Heart right ventricle (tissue), 16 donors: ENCODE data around the gene PCARE. TPM values are rescaled to one million over a fixed set of nuclear protein-coding genes. Genes with fewer than 3 reads are reported as not detected.

Experiments
- ATAC-seq, 8 donors: fragments of 200-7000 bp; cut with Tn5 transposase; one replicate each; pipeline ENCODE4 v1.9.1; 2020; ENCODE audit warnings: mild to moderate bottlenecking in 8 of 8, moderate library complexity in 8 of 8, moderate number of reproducible peaks in 1 of 8
- DNase-seq, 2 donors: peaks; one replicate each; pipeline ENCODE4 v3.0.0-alpha.2; 2020
- H3K27ac ChIP-seq, 10 donors: fragments of 200-600 bp; sonication (generic) in 2 of 10; one replicate each; pipeline versions ENCODE4 v1.5.0 to v1.8.0; 2020 to 2022; ENCODE audit warnings: mild to moderate bottlenecking in 3 of 10
- H3K27me3 ChIP-seq, 7 donors: fragments of 200-600 bp; one replicate each; pipeline ENCODE4 v1.8.0; 2021 to 2022; ENCODE audit warnings: mild to moderate bottlenecking in 2 of 7
- H3K36me3 ChIP-seq, 9 donors: fragments of 200-600 bp; sonication (generic) in 1 of 9; one replicate each; pipeline versions ENCODE4 v1.5.0 to v1.8.0; 2020 to 2022; ENCODE audit warnings: mild to moderate bottlenecking in 2 of 9
- H3K4me1 ChIP-seq, 9 donors: fragments of 200-600 bp; sonication (generic) in 1 of 9; one replicate each; pipeline versions ENCODE4 v1.5.0 to v1.8.0; 2020 to 2022; ENCODE audit warnings: mild to moderate bottlenecking in 4 of 9
- H3K4me3 ChIP-seq, 10 donors: fragments of 200-600 bp; sonication (generic) in 2 of 10; one replicate each; pipeline versions ENCODE4 v1.5.0 to v1.8.0; 2020 to 2022; ENCODE audit warnings: mild to moderate bottlenecking in 7 of 10, moderate library complexity in 2 of 10
- H3K9me3 ChIP-seq, 11 donors: fragments of 200-600 bp in 10 of 11; sonication (generic) in 2 of 11; one replicate each; pipeline versions ENCODE4 v1.5.0 to v1.8.0; 2013 to 2022; ENCODE audit warnings: mild to moderate bottlenecking in 2 of 11, control low read depth in 1 of 11, moderate library complexity in 1 of 11
- WGBS, 2 donors: extraction: QIAGEN DNeasy Blood & Tissue Kit; methylation state at CpG; one replicate each; pipeline ENCODE4 v1.1.7; 2013; ENCODE audit warnings: inconsistent platforms in 1 of 2; 5-methylcytosine and 5-hydroxymethylcytosine counted together
- intact Hi-C, 10 donors: fragments of 100-400 bp; cut with DNase I; formaldehyde crosslinking; loops; one replicate each; pipeline versions ENCODE4 v1.11.1 to v1.14.2; 2022
- polyA plus RNA-seq, 2 donors: library from polyadenylated mRNA; stranded (reverse); fragments of 200-250 nt; gene quantifications; one replicate each; pipeline ENCODE4 v1.2.3, GENCODE V29; 2013
- total RNA-seq, 10 donors: library from RNA; stranded (reverse); fragmentation: NEBNext Ultra II Directional in 3 of 10; extraction: Animal tissue kit (Norgen Biotek cat#: 25700) in 3 of 10; gene quantifications; one replicate each; pipeline versions ENCODE4 v1.2.1 to v1.2.4, GENCODE V29; 2021 to 2023
- TF ChIP-seq, protein P1 (sequence below), 9 donors: fragments of 200-600 bp; sonication (generic) in 2 of 9; IDR thresholded peaks; one replicate each; pipeline versions ENCODE4 v1.5.0 to v1.8.0; 2021 to 2022; ENCODE audit warnings: antibody characterized with exemption in 9 of 9, mild to moderate bottlenecking in 5 of 9, moderate library complexity in 1 of 9
- donor health status: Arrhythmogenic right ventricular cardiomyopathy.
- donor health status: ischemic (EF 13 %, LVEDD 7.1; RV severe dilation, severe dysfunction).
- donor health status: healthy with polysubstance abuse.
- donor health status: DM: no; HTN: yes; CAD: no.
- donor health status: DM: no; HTN: no; CAD: no.
- donor health status: ischemic (EF 25% LVEDD 6.9; RV normal size, moderate dysfunction).
- donor health status: ischemic (EF 25% LVEDD 5.7; RV mildly dilated, moderate dysfunction).
- donor health status: healthy.
- donor health status: DM: yes; HTN: yes; CAD: no.
- donor health status: Ischemic cardiomyopathy.
- donor health status: ischemic (EF 35%, LVEDD 5.7; RV mildly dilated, moderate dysfunction).
- donor health status: nonischemic (EF 11% LVEDD 7.7; RV severe dilation, severe dysfunction).
- donor health status: DM: yes; HTN: yes; CAD: no.
- donor health status: PGD.
- donor health status: ischemic (EF 29% LVEDD 5.4; RV normal size, mild dysfunction).
- donor health status: nonischemic (EF 23%, LVEDD 6.1; RV moderate dilation, normal function).

PCARE gene
- total and polyA plus RNA-seq, 12 donors = 0.04 to 3.3 (median 1.1) TPM

GRCh38 chr2:29117636-29118303 is 43.4 kb upstream of the PCARE start:
- Histone ChIP-seq H3K4me1 (peaks cover 0 to 55% (median 34%) of the 10 kb centered on the region in 9 donors), H3K36me3 (peaks cover 0 to 15% (median 0%) of the 10 kb centered on the region in 9 donors), H3K4me3 (no peak overlapping the region), H3K27ac (no peak overlapping the region), H3K9me3 (no peaks in the 10 kb centered on the region), H3K27me3 (peaks cover 0 to 8% (median 0%) of the 10 kb centered on the region in 7 donors)
- TF ChIP-seq, protein P1, sequence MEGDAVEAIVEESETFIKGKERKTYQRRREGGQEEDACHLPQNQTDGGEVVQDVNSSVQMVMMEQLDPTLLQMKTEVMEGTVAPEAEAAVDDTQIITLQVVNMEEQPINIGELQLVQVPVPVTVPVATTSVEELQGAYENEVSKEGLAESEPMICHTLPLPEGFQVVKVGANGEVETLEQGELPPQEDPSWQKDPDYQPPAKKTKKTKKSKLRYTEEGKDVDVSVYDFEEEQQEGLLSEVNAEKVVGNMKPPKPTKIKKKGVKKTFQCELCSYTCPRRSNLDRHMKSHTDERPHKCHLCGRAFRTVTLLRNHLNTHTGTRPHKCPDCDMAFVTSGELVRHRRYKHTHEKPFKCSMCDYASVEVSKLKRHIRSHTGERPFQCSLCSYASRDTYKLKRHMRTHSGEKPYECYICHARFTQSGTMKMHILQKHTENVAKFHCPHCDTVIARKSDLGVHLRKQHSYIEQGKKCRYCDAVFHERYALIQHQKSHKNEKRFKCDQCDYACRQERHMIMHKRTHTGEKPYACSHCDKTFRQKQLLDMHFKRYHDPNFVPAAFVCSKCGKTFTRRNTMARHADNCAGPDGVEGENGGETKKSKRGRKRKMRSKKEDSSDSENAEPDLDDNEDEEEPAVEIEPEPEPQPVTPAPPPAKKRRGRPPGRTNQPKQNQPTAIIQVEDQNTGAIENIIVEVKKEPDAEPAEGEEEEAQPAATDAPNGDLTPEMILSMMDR (IDR thresholded peaks at IDR 0.05) = no peak
- 70 to 72% methylated on average over 2 of the region's 2 CpGs for WGBS, 2 donors
- ATAC-seq = no peak
- no peak for DNase-seq
- intact Hi-C loops = loop anchor here in 3 of 10 donors (2.0 to 10.0 kb wide), 3 partner anchors 50 to 105 kb away; no protein-coding TSS in a partner anchor

GRCh38 chr2:29115797-29116781 is 41.8 kb upstream of the PCARE start:
- WGBS, 2 donors = 8 to 13% methylated on average over 40 to 53 of the region's 53 CpGs
- no peaks in the 10 kb centered on the region for H3K36me3 ChIP-seq
- intact Hi-C loops = loop anchor here in 3 of 10 donors (1.0 to 10.0 kb wide), 4 partner anchors 49 to 135 kb away; partner anchors contain the start of gene TOGARAM2 (in 1 of the 3)
- peaks cover 0 to 55% (median 34%) of the 10 kb centered on the region in 9 donors for H3K4me1 ChIP-seq
- peak overlapping the region; percentile 6 to 93 (median 84) for H3K27ac ChIP-seq
- H3K4me3 ChIP-seq = peak overlapping the region; percentile 43 to 88 (median 74)
- no peaks in the 10 kb centered on the region for H3K9me3 ChIP-seq
- peaks cover 0 to 8% (median 0%) of the 10 kb centered on the region in 7 donors for H3K27me3 ChIP-seq
- ATAC-seq (peak; percentile 19 to 49 (median 37)), DNase-seq (peak; percentile 30 to 54)
- TF ChIP-seq, protein P1 (IDR thresholded peaks at IDR 0.05) = no peak

DNA sequence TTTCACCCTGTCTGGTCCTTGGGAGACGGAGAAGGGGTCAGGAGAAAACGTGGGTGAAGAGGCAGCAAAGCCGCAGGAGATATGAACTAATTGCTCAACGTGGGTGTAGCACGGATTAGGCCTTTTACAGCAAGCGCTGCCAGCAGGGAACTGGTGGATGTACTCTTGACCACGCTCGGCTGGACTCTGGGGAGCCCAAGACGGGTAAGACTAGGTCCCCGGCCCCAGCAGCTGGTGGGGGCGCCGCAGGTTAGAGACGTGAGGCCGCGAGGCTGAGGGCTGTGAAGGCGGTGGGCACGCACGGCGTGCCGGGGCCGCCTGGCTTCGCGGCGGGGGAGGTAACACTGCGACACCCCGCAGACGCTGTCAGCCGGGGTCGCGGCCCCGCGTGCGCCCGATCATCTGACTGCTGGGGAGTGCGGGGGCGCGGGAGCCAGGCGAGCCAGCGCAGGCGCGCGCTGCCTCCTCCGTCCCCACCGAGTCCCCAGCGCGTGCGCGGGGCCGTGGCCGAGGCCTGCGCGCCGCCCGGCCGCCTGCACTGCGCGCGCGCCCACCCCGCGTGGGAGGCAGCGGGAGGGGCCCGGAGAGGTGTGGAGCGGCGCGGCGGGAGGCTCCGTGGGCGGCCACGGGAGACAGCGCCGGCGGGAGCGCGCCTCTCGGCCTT is 40.8 kb upstream of the PCARE start, which contains the start of gene CLIP4:
Gene CLIP4 (plus strand): TSS at position 470 of the 664 bp plus-strand sequence. CDS start 5,974 bp downstream, outside the sequence.
- Histone ChIP-seq H3K27ac (peak within 1 kb of the TSS; percentile 6 to 93 (median 84)), H3K27me3 (peaks cover 0 to 8% (median 0%) of the 10 kb centered on the region in 7 donors), H3K4me1 (peaks cover 0 to 53% (median 34%) of the 10 kb centered on the region in 9 donors), H3K9me3 (no peaks in the 10 kb centered on the region), H3K36me3 (no peaks in the 10 kb centered on the region), H3K4me3 (peak within 1 kb of the TSS; percentile 43 to 88 (median 74))
- intact Hi-C loops = loop anchor here in 3 of 10 donors (5.0 to 10.0 kb wide), 4 partner anchors 38 to 100 kb away; no protein-coding TSS in a partner anchor
- DNase-seq = peak; percentile 42 to 68
- TF ChIP-seq, protein P1 (IDR thresholded peaks at IDR 0.05) = no peak
- ATAC-seq = peak; percentile 70 to 93 (median 86)
- 3 to 5% methylated on average over 44 to 76 of the region's 76 CpGs for WGBS, 2 donors
